ENCODE results near the gene ARF6.

GRCh38 chr14:49905989-49906388 lies 13.1 kb downstream of the ARF6 start:
- no peak for TF ChIP-seq POLR2AphosphoS5 (IDR thresholded peaks at IDR 0.05; ENCODE audit: borderline replicate concordance, low read depth, low read length)
- no peak for TF ChIP-seq FOXP2 (optimal IDR thresholded peaks at IDR 0.05; ENCODE audit: control extremely low read depth, extremely low read length, insufficient read depth)
